ENCODE measurements around the gene ZBED6.

ZBED6 gene

DNA sequence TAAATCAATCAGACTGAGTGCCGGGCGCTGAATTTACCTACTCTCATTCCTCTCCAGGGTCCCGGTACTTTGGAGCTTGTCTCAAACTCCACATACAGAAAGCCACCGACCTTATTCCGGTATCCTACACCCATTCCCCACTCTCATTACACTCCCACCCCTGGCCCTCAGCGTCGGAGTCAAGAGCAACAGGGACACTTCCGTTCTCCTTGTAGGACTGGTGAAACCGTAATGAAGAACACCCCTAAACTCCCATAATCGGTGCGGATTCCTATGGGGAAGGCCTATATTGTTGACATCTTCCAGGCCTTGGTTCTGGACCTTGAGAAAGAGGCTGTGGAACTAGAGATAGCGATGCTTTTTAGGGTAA is 798 bp downstream of the ZBED6 start:
- DNase-seq (ENCODE audit: low spot score): no peak
- TF ChIP-seq, protein P1, sequence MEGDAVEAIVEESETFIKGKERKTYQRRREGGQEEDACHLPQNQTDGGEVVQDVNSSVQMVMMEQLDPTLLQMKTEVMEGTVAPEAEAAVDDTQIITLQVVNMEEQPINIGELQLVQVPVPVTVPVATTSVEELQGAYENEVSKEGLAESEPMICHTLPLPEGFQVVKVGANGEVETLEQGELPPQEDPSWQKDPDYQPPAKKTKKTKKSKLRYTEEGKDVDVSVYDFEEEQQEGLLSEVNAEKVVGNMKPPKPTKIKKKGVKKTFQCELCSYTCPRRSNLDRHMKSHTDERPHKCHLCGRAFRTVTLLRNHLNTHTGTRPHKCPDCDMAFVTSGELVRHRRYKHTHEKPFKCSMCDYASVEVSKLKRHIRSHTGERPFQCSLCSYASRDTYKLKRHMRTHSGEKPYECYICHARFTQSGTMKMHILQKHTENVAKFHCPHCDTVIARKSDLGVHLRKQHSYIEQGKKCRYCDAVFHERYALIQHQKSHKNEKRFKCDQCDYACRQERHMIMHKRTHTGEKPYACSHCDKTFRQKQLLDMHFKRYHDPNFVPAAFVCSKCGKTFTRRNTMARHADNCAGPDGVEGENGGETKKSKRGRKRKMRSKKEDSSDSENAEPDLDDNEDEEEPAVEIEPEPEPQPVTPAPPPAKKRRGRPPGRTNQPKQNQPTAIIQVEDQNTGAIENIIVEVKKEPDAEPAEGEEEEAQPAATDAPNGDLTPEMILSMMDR (IDR thresholded peaks at IDR 0.05; ENCODE audit: borderline replicate concordance, control extremely low read depth, extremely low read depth, insufficient read depth, missing control alignments): no peak
- in situ Hi-C loops (cut with MboI; ENCODE audit: low sequenced_read_pairs, unreplicated experiment): no loop called here

DNA sequence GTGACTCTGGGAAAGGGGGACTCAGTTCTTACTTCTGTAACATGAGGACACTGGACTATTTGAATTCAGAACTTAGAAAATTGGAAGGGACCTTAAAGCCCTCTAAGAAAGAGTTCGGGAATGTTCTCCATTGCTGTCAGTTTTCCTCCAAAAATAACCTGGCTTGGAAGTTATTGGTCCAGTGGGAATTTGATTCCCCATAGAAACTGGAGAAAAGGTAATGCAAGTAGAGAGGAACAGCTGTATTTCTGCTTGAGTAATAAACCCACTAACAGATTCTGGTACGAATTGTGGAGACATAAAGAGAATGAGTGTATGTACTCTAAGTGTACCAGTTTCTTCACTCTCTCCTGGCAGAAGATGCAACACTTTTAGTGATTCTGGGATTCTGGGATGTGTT is 1.8 kb downstream of the ZBED6 start:
- TF ChIP-seq, protein P1 (IDR thresholded peaks at IDR 0.05; ENCODE audit: borderline replicate concordance, control extremely low read depth, extremely low read depth, insufficient read depth, missing control alignments): no peak
- no peak for DNase-seq (ENCODE audit: low spot score)
- in situ Hi-C loops (cut with MboI; ENCODE audit: low sequenced_read_pairs, unreplicated experiment): no loop called here

DNA sequence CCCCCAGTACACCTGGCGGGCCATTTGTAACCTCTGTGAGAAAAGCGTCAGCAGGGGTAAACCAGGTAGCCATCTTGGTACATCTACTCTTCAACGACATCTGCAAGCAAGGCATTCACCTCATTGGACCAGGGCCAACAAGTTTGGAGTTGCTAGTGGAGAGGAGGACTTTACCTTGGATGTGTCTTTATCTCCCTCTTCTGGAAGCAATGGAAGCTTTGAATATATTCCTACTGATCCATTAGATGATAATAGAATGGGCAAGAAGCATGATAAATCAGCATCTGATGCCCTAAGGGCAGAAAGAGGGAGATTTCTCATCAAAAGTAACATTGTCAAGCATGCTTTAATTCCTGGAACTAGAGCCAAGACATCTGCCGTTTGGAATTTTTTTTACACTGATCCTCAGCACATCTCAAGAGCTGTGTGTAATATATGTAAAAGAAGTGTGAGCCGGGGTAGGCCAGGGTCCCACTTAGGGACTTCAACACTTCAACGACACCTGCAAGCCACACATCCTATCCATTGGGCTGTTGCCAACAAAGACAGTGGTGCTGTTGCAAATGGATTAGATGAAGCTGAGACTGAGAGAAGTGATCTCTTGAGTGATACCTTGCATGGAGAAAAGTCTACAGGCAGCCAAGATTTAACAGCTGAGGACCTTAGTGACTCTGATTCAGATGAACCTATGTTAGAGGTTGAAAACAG is 2.7 kb downstream of the ZBED6 start:
- DNase-seq (ENCODE audit: low spot score): no peak
- in situ Hi-C loops (cut with MboI; ENCODE audit: low sequenced_read_pairs, unreplicated experiment): no loop called here
- TF ChIP-seq, protein P1 (IDR thresholded peaks at IDR 0.05; ENCODE audit: borderline replicate concordance, control extremely low read depth, extremely low read depth, insufficient read depth, missing control alignments): no peak

DNA sequence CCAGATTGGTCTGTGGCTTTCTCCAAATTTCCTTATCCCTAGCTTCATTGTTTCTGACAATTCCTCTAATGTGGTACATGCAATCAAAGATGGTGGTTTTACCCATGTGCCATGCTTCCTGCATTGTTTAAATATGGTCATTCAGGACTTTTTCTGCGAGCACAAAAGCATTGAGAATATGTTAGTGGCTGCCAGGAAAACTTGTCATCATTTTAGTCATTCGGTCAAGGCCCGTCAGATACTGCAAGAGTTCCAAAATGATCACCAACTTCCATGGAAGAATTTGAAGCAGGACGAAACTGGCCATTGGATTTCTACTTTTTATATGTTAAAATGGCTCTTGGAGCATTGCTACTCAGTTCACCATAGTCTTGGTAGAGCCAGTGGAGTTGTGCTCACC is 3.7 kb downstream of the ZBED6 start:
- TF ChIP-seq, protein P1 (IDR thresholded peaks at IDR 0.05; ENCODE audit: borderline replicate concordance, control extremely low read depth, extremely low read depth, insufficient read depth, missing control alignments): no peak
- DNase-seq (ENCODE audit: low spot score): no peak
- in situ Hi-C loops (cut with MboI; ENCODE audit: low sequenced_read_pairs, unreplicated experiment): no loop called here

DNA sequence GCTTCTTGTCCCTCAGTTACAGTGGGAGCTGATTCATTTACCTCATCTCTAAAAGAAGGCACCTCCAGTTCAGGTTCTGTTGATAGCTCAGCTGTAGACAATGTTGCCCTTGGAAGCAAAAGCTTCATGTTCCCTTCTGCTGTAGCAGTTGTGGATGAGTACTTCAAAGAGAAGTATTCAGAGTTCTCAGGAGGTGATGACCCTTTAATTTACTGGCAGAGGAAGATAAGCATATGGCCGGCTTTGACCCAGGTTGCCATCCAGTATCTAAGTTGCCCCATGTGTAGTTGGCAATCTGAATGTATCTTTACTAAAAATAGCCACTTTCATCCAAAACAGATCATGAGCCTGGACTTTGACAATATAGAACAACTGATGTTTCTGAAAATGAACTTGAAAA is 4.5 kb downstream of the ZBED6 start:
- TF ChIP-seq, protein P1 (IDR thresholded peaks at IDR 0.05; ENCODE audit: borderline replicate concordance, control extremely low read depth, extremely low read depth, insufficient read depth, missing control alignments): no peak
- in situ Hi-C loops (cut with MboI; ENCODE audit: low sequenced_read_pairs, unreplicated experiment): no loop called here
- DNase-seq (ENCODE audit: low spot score): no peak

DNA sequence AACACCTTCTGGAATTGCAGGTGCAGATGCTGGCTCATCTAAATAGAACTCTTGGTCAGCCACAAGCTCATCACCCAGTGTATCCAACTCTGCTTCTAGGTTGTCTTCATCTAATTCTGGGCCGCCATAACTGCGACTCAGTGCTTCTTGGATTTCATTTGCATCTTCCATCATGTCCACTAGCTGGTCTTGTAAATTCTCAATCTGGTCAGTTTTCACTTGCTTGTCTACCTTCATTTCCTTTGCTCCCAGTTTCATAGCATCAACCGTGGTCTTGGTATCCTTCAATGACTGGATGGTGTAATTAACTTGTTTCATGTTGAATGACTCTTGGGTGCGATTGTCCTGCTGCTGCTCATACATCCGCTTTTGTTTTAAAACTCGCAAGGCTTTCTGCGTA is 10.3 kb downstream of the ZBED6 start:
- TF ChIP-seq, protein P1 (IDR thresholded peaks at IDR 0.05; ENCODE audit: borderline replicate concordance, control extremely low read depth, extremely low read depth, insufficient read depth, missing control alignments): no peak
- in situ Hi-C loops (cut with MboI; ENCODE audit: low sequenced_read_pairs, unreplicated experiment): no loop called here
- no peak for DNase-seq (ENCODE audit: low spot score)
